ENCODE data around the gene VKORC1L1. TPM values are rescaled to one million over a fixed set of nuclear protein-coding genes. Genes with fewer than 3 reads are reported as not detected.

VKORC1L1 gene
- total RNA-seq, 1 donor from 2014 or later, result 17.7 TPM

DNA sequence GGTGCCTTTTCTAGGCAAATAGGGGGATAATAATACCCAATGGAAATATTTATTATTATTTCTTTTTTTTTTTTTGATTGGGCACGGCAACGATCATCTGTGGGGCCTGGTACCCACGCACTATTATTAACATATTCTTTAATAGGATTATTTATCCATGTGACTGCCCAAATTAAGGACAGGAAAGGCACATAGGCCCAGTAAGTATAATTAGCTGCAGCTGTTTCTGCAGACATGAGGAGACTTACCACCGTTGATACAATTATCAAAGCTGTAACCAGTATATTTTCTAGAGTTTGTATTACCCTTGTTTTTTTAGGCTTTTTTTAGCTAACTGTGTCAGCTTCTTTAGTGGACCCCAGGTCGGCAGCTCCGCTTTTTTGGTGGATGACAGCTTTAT lies 134.4 kb downstream of the VKORC1L1 start:
- DNase-seq (ENCODE audit: low spot score) (no peak), ATAC-seq (no peak)

Other genes starting within 250 kb of the VKORC1L1 start
- gene GUSB, start 109.1 kb downstream of the VKORC1L1 start, total RNA-seq, result 64.2 TPM
- 386 TPM for gene ASL, start 202.7 kb downstream of the VKORC1L1 start, total RNA-seq
- gene CRCP, start 241.8 kb downstream of the VKORC1L1 start, total RNA-seq, result 17.5 TPM